Hepatocyte (in vitro differentiated cells): ENCODE results near the gene NPEPL1.

Experiments
- CTCF ChIP-seq: fragments of 200-600 bp; sonication (generic); IDR thresholded peaks from 2 replicates; pipeline ENCODE4 v1.5.1; 2016; ENCODE audit warnings: antibody characterized with exemption, mild to moderate bottlenecking; ENCODE audit not compliant: poor library complexity
- EZH2 ChIP-seq: fragments of 200-600 bp; sonication (generic); IDR thresholded peaks from 2 replicates; pipeline ENCODE4 v1.6.1; 2016; ENCODE audit warnings: antibody characterized with exemption, mild to moderate bottlenecking, borderline replicate concordance
- EZH2phosphoT487 ChIP-seq: fragments of 200-600 bp; sonication (generic); IDR thresholded peaks from one replicate; pipeline ENCODE4 v1.6.1; 2018; ENCODE audit warnings: antibody characterized with exemption, mild to moderate bottlenecking, low read depth, moderate library complexity; ENCODE audit not compliant: unreplicated experiment, severe bottlenecking

GRCh38 chr20:58651946-58652605, 40.5 kb upstream of the NPEPL1 start:
- TF ChIP-seq CTCF (no peak), EZH2 (no peak), EZH2phosphoT487 (no peak)
